GM21723 (cell line): Measurements from ENCODE around the gene CDKN2AIPNL.

Experiments
- ATAC-seq: cut with Tn5 transposase; IDR thresholded peaks from one replicate; pipeline ENCODE4 v1.9.1; 2021; ENCODE audit warnings: mild to moderate bottlenecking, moderate library complexity; ENCODE audit not compliant: unreplicated experiment

The CDKN2AIPNL gene, protein sequence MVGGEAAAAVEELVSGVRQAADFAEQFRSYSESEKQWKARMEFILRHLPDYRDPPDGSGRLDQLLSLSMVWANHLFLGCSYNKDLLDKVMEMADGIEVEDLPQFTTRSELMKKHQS

DNA sequence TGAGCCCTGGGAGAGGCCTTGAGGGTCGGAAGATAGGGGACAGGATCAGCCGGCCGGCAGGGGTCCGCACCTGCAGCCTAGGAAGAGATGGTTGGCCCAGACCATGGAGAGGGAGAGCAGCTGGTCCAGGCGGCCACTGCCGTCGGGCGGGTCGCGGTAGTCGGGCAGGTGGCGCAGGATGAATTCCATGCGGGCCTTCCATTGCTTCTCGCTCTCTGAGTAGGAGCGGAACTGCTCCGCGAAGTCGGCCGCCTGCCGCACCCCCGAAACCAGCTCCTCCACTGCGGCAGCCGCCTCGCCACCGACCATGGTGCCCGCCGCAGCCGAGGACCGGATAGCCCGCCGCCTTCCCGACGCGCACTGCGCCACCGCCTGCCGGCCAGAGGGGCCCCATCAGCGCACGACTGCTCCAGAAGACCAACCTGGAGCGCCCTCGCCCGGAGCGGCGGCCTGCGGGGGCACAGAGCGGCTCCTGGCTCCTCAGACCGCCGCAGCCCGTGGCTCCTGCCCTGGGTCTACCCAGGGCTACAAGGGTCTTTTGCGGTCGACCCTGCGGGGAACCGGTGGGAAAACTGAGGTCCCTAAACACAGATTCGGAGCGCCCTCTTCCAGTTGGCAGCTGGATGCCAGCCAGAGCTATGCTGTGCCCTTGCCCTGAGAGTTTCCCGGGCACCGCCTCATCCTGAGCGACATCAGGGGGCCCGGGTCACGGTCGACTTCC, at the start of gene CDKN2AIPNL:
TSS of gene CDKN2AIPNL (minus strand) at position 336 of the 721 bp plus-strand sequence. CDS start at position 309, 27 bp downstream.
- peak; percentile 99 for ATAC-seq

DNA sequence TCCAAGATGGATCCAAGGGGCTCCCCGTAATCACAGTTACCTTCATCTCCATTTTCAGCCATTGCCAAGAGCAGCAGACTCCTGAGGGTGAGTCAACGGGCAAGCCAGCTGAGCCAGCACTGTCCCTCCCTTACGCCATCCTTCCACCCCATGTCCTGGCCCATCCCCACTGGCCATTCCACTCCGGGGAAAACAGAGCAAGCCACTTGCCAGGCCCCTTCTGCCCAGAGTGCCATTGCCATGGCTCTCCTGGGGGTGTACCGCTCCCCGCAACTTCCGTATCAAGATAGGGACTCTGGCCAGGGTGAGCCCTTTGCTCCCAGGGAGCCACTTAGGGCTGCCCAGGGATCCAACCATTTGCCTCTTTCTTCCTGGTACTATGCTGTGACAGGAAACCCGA, 48.9 kb upstream of the CDKN2AIPNL start:
- no peak for ATAC-seq

DNA sequence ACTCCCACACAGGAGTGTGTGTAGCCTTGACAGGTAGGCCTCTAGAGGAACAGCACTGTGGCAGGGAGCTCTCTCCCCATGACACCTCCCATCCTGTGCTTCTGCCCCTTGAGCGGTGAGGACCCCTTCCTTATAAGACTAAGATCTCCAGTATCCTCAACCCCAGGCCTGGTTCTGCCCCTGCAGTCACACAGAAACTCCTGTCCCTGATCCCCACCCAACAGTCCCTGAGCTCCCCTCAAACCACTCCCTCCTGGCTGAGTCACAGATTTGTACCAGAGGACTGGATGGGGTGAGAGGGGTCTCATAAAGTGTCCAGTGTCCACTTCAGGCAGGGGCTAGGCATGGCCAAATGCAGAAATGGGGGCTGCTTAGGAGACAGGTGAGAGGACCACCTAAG, 47.8 kb upstream of the CDKN2AIPNL start:
- no peak for ATAC-seq

DNA sequence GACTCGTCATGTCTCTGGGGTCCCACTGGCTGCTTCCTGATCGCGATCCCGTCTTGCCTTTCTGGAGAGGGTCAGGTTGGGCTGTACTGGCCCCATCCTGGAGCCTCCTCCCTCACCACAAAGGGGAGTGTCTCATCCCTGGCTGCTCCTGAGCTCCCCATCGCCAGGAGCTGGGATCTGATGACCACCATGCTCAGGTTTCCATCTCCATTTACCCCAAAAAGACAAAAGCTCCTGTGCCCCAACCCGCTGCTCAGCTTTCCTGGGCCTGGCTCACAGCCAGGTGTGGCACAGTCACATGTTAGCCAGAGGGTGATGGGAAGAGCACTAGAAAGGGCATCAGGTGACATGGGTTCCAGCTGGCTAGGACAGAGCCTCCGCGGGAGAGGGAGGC, 47.3 kb upstream of the CDKN2AIPNL start:
- no peak for ATAC-seq

DNA sequence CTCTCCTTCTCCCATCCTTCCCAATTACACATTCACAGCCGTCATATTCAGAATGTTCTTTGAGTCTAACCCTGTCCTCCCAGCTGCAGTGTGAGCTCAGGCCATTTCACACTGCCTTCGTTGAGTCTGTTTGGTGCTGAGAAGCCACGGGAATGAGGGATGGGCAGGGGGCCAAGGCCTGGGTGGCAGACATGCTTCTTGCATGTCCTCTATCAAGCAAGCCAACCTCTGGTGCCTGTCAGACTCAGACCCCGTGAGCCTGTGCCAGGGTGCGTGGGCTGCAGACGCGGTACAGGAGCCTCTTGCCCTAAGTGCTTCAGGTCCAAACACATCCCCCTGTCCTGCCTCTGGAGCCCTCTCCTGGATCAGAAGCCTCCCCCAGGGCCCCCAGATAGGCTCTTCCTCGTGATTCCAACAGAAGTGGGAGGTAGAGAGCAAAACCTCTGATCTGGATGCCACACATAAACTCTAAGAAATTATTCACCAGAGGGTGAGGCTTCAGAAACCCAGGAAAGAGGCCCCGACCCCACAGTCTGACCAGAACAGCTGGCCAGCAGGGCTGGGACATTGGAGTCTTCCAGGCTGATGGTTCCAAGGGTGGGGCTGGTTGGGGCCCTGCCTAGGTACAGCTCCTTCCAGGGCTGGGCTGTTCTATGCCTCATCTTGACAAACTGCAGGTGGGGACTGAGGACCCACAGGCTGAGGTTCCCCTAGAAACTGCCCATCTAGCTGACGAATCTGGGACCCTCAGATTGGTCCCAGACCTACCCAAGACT, 46.7 kb upstream of the CDKN2AIPNL start:
- no peak for ATAC-seq

DNA sequence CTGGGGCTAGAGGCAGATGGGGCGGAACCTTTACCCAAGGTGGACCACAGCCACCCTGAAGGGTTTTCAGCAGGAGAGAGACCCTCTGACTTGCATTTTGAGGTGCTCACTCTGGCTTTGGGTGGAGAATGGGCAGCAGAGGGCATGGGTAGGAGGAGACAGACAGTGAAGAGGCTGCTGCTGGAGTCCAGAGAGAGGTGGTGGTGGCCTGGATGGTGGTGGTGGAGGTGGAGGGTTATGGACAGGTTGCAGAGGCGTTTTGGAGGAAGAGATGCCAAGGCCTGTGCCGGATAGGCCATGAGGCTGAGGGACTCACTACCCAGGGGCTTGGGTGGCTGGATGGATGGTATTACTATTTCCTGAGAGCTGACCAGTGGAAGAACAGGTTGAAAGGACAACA, 46.1 kb upstream of the CDKN2AIPNL start:
- ATAC-seq, result no peak

DNA sequence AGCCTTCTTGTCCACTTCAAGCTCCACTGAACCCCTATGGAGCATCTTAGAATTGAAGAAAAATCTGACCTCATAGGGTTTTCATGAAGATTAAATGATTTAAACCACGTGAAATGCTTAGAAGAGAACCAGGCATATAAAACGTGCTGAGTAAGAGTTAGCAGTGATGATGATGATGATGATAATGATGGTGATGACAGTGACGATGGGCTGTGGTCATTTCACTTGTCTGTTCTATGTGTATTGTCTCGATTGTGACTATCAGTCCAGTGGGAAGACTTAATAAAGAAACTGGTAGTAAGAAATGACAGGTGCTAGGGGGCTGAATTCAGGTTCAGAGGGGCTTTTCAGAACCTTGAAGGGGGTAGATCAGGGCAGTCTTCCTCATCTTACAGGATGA, 45.1 kb upstream of the CDKN2AIPNL start:
- no peak for ATAC-seq

DNA sequence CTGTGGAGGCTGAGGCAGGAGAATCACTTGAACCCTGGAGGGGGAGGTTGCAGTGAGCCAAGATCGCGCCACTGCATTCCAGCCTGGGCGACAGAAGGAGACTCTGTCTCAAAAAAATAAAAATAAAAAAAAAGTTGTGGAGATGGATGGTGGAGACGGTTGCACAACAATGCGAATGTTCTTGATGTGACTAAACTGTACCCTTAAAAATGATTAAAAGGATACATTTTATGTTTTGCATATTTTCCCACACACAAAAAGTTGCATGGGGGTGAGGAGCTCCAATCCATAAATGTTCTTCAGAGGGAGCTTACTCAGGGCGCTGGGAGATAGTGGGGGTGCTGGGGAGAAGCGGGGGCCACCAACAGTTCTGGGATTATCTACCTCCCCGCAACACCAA, 43.8 kb upstream of the CDKN2AIPNL start:
- no peak for ATAC-seq

DNA sequence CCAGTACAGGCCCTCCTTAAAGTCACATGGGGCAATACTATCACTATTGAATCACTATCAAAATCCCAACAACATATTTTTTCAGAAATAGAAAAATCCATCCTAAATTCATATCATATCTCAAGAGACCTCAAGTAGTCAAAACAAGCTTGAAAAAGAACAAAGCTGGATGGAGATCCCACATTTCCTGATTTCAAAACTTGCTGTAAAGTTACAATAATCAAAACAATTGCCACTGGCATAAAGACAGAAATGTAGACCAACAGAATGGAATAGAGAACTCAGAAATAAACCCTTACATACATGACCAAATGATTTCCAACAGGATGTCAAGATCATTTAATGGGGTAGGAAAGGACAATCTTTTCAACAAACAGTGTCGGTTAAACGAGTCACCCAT, 41.3 kb upstream of the CDKN2AIPNL start:
- ATAC-seq, result no peak

DNA sequence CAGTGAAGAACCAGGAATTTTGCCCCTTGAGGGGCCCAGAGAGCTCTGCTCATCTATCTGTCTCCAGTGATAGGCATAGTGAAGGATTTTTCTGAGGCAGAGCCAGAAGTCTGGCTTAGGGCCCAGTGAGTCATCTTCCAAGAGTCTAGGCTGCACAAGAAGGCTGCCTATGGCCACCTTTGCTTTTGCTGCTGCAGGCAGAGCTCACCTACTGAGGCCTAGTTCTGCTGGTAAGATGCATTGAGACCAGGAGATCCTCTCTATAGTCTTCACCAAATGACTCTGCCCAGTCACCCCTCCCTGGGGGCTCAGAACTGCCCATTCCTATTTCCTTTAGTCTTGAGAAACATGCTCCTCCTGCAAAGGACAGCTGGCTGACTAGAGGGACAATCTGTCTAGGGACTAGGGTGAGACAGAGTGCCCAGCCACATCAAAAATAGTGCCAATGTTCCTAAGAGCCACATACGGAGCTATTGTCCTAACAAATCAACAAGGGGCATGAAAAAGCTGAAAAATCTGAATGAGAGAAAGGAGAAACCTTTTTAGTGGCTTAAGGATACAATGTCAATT, 40.3 kb upstream of the CDKN2AIPNL start:
- no peak for ATAC-seq

DNA sequence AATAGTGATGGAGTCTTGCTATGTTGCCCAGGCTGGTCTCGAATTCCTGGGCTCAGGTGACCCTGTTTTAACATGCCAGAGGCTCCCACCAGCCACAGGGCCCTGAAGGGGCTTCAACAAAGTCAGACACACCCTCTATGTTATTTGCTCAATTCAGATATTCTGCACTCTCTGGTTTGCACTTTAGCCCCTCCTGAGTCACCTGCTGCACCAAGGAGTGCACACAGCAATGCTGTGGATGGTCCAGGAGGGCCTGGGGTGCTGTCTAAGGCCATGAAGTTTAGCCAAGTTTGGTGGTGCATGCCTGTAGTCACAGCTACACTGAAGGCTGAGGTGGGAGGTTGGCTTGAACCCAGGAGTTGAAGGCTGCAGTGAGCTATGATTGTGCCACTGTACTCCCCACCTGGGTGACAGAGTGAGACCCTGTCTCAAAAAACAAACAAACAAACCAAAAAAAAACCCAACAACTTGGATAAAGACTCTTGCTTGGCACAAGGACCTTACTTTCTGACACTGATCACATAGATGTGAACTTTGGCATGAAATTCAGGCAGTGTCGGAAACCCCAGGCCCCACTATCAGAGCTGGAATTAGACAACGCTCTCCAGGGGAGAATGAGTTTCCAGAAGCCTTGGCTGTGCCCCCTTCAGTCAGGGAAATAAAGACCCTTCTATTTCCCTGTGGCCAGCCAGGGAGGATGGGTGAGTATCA, 39.7 kb upstream of the CDKN2AIPNL start:
- no peak for ATAC-seq

DNA sequence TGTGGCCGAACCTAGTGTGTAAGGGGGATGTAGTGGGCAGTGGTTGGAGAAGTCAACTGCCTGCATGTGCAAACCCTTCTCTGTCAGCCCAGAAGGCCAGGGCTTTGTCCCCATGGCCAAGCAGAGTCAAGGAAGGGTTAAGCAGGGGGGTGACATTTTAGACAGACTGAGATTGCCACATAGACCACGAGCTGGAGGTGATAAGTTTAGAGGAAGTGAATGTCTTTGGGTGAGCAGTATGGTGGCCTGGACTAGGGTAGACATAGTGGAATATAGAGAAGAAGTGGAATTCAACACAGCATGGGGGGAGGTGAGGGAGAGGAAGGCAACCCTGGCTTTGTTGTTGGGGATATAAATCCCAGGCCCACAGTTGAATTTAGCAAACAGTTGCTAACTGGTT, 38.7 kb upstream of the CDKN2AIPNL start:
- ATAC-seq, result no peak

DNA sequence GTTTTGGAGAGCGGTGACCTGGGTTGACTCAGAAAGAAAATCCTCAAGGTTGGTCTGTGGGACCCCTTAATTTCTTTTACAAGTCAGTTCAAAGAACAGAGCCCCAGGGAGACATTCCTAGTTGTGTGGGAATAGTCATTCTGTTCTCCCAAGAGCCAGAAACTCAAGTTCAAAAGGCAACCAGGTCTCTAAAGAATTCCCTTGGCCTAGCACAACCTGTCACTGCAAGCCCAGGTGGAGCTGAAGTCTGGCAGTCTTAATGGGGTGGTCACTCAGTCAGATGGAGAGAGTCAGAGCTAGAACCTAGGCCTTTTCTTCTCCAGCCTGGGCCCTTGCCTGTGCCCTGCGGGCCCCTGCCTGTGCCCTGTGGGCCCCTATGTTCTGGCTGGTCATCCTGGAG, 37.5 kb upstream of the CDKN2AIPNL start:
- no peak for ATAC-seq

DNA sequence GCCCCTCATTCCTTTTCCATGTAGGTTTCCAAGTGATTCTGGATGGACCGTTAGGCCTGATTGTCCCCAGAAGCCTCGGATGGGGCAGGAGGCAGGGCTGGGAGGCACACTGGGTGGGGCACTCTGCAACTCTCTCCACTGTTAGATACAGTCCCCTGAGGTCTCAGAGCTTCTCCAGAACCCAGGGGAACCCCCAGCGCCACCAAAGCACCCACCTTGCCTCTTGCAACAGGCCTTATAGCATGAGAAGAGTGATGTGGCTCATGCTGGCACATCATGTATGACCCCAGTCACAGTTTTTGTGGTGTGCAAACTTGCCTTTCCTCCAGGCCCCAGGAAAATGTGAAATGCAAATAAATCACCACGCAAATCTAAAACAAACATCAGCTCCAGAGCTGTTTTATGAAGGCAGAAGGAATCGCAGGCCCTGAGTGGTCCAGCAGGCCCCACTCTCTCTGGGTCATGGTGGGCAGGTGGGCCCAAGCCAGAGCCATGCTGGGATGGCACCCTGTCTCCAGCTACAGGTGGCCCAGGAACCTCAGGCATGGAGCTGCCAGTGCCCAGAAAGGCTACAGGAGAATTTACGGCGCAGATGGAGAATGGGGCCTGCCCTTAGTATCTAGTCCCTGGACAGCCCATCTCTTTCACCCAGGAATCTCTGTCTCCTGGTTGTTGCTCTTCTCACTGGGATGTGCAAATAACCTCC, 36.3 kb upstream of the CDKN2AIPNL start:
- no peak for ATAC-seq

DNA sequence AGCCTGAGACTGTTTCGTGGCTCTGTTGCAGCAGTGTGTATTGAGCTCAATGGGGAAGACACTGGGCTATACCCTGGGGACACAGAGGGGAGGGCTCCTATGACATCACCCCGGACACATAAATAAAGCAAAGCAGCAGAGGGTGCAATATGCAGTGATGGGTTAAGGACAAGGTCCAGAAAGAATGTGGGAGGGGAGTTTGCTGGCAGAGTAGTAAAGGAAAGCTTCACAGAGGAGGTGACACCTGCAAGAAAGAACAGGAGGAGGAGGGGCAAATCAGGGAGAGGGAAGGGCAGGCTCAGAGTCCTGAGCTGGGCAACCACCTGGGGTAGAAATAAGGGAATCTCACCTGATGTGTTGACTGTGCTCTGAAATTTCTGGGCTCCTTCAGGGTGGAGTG, 35.3 kb upstream of the CDKN2AIPNL start:
- no peak for ATAC-seq

DNA sequence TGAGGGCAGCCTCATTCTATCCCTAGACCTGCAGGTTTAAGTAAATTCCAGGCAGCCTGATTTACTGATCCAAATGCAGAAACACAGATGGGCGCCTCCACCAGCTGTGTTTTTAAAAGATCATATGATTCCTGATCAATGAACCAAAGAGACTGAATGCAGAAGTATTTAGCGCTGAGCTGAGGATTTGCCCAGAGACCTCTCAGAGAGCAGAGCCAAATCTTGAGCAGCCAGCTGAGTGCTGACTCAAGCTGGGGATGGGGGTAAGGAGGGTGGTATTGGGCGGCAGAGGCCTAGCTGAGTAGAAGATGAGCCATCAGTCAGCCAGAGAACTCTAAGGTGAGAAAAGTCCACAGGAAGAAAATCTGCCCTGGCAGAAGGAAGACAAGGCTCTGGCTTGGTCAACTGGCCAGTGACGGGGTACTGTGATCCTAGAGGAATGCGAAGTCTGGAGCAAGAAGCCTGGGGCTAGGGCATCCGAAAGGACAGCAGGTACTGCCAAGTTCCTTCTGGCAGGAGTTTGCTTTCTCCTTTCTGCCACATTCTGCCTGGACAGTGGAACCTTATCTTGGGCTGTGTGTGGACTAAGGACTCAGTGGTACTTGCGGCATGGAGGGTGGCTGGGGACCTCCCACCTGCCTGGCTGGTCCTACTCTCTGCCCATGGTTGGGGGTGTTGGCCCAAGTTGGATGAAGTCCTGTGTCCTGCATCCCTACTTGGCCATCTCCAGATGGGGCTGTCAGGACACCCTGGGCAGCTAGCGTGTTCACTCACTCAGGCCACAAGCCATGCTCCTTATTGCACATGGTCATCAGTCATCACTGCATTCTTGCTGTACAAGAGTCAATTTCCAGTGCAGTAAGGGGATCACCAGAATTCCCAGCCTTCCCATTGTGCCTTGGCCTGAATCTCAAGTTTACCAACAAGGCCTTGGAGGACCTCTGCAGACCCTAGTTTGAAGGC, 34.5 kb upstream of the CDKN2AIPNL start:
- ATAC-seq, result no peak

DNA sequence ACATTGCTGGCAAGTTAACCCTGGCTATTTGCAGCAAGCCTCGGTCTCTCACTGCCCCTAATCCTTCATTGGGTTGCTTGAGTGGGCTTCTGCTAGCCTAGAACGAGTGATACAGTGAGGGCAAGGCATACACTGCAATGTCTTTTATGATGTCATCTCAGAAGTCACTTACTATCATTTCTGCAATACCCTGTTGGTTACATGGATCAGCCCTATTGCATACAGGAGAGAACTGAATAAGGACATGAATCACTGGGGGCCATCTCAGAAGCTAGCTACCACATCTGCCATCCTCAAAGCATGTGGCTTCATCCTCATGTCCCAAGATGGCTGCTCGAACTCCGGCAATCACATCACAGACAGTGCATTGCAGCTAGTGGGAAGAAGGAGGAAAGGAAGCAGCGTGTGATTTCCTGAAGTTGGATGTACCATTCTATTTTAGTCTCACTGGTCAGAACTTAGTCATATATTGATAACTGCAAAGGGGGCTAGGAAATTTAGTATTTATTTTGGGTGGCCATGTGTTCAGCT, 33.3 kb upstream of the CDKN2AIPNL start:
- ATAC-seq, result no peak

DNA sequence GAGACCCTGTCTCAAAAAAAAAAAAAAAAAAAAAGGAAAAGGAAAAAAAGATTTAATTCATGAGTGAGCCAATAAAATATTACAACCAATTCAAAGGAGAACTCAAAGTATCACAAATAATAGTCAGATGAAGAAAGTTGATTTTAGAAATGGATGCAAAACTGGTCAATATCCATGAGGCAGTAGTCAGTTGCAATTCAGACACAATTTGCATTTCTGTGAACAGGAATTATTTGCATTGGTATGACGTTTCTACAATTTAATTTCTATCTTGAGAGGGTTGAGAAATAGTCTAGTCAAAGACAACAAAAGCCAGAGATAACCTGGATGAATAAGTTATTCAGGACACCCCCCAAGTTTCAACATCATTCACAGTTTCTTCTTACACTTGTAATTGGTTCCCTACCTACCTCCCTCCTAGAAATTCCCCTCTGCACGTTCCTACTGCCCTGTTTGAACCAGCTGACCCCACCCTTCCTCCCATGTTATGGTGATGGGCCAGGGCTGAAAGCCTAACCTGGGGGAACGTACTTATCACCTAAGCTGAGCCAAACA, 28.6 kb upstream of the CDKN2AIPNL start:
- ATAC-seq, result no peak

DNA sequence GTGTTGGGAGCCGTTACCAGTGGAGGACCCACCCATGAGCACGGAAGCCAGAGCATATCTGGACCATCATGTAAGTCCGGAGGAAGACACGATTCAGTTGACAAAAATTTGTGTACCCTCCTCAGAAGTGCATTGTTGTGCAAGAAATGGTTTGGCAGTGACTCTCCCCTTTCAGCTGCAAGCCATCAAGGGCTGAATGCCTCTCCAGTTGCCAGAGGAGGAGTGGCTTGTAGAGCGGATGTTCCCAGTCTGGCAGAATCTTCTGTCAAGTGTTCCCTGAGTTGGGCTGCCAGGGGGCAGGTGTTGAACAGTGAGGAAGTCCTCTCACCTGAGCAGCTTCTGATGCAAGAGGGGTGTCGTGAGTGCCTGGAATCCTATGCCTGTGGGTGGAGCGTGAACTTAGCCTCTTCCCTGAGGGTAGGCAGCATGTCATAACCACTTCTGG, 27.6 kb upstream of the CDKN2AIPNL start:
- no peak for ATAC-seq
